Measurements from ENCODE around the gene AKAP4. TPM values are rescaled to one million over a fixed set of nuclear protein-coding genes. Genes with fewer than 3 reads are reported as not detected.

The AKAP4 gene
- total and polyA plus RNA-seq, 10 of the 15 experiments (the other 5 are each of a cell fraction or from before 2014, with no cell fraction given) = not detected

DNA sequence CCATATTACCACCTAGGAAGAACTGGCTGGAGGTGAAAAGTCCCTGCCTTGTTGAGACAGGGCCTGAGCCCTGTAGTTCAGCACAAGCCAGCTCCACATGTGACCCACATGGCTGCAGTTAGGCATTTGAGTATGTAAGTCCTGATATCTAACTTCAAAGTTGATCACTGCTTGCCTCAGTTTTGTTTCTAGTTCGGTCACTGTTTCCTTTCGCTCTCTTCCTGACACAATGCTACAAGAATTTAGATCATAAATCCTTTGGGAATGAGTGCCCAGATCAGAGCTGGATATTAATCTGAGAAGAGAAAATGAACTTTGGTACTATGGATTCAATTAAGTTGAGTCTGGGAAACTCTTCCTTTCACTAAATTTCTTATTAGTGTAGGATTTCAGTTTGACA is 48.4 kb downstream of the AKAP4 start (continued):
- TF ChIP-seq ZBTB4 (CRISPR knock-in tag; IDR thresholded peaks at IDR 0.05) (no peak), TARDBP (IDR thresholded peaks at IDR 0.05; ENCODE audit: borderline replicate concordance) (no peak), SMC3 (IDR thresholded peaks at IDR 0.05; ENCODE audit: borderline replicate concordance, low read length) (no peak), RAD21 (IDR thresholded peaks at IDR 0.05; ENCODE audit: insufficient read depth, low read depth, low read length) (no peak), KAT2A (conservative IDR thresholded peaks at IDR 0.05; ENCODE audit: control insufficient read depth, low read depth, low read length) (no peak), ZNF217 (IDR thresholded peaks at IDR 0.05) (no peak), TBL1XR1 (IDR thresholded peaks at IDR 0.05; ENCODE audit: low read depth, low read length) (no peak), PBX3 (IDR thresholded peaks at IDR 0.05; ENCODE audit: insufficient replicate concordance, low read depth, low read length) (no peak), NRF1 (conservative IDR thresholded peaks at IDR 0.05; ENCODE audit: low read depth, low read length) (no peak)
- TF ChIP-seq, protein P1, sequence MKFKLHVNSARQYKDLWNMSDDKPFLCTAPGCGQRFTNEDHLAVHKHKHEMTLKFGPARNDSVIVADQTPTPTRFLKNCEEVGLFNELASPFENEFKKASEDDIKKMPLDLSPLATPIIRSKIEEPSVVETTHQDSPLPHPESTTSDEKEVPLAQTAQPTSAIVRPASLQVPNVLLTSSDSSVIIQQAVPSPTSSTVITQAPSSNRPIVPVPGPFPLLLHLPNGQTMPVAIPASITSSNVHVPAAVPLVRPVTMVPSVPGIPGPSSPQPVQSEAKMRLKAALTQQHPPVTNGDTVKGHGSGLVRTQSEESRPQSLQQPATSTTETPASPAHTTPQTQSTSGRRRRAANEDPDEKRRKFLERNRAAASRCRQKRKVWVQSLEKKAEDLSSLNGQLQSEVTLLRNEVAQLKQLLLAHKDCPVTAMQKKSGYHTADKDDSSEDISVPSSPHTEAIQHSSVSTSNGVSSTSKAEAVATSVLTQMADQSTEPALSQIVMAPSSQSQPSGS (IDR thresholded peaks at IDR 0.05; ENCODE audit: low read length) = no peak
- TF ChIP-seq, protein P2, sequence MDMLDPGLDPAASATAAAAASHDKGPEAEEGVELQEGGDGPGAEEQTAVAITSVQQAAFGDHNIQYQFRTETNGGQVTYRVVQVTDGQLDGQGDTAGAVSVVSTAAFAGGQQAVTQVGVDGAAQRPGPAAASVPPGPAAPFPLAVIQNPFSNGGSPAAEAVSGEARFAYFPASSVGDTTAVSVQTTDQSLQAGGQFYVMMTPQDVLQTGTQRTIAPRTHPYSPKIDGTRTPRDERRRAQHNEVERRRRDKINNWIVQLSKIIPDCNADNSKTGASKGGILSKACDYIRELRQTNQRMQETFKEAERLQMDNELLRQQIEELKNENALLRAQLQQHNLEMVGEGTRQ (IDR thresholded peaks at IDR 0.05; ENCODE audit: borderline replicate concordance, low read depth, low read length) = no peak
